Raji (cell line): ENCODE results near the gene WDR27.

Source experiments
- POLR2A ChIP-seq: IDR thresholded peaks from 2 replicates; pipeline ENCODE4 v1.6.1; 2011; ENCODE audit warnings: low read depth, low read length, control low read depth; ENCODE audit not compliant: insufficient read depth

WDR27 gene

DNA sequence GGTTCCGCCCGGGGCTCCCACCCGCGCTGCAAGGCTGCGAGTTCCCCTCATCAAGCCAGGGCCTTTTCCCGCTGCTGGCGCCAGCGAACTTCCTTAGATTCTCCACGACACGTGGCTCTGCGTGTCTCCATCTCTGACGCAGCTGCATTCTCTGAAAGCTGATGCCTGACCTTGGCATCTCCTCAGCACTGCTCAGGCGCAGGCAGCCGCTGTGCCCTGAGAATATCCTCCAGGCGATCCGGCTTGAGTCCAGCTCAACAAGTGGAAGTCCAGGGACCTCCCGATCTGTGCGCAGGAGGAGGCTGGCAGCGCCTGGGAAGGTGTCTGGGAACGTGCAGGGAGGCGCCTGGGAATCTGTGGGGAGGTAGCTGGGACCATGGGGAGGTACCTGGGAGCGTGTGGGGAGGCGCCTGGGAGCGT is 277.0 kb downstream of the WDR27 start:
- TF ChIP-seq POLR2A = no peak

DNA sequence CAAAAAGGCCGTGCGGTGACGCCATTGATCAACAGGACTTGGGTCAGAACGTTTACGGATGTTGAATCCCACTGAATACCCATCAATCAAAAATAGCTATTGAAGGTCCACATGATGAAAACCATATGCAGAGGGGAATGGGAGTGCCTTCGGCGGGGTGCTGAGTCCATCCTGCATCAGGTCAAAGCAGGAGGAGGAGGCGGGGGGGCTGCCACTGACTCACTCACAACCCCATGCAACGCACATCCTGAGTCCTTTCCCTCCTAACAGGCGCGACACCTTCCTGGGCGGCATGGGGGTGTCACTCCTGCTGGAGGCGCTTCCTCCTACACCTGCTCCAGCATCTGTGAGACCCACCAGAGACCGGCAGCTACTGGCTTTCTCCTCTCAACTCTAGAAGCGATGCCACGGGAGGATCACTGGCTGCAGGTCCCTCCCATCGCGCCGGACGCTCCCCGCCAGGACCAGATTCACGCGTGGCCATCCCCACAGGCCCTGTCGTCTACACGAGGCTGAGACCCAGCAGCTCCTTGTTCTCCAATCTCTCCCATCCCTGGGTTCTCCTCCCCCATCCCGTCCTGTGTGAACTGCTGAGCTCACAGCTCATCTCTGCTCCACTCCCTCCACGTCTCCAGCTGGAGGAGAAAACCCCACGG is 277.6 kb downstream of the WDR27 start:
- no peak for TF ChIP-seq POLR2A

DNA sequence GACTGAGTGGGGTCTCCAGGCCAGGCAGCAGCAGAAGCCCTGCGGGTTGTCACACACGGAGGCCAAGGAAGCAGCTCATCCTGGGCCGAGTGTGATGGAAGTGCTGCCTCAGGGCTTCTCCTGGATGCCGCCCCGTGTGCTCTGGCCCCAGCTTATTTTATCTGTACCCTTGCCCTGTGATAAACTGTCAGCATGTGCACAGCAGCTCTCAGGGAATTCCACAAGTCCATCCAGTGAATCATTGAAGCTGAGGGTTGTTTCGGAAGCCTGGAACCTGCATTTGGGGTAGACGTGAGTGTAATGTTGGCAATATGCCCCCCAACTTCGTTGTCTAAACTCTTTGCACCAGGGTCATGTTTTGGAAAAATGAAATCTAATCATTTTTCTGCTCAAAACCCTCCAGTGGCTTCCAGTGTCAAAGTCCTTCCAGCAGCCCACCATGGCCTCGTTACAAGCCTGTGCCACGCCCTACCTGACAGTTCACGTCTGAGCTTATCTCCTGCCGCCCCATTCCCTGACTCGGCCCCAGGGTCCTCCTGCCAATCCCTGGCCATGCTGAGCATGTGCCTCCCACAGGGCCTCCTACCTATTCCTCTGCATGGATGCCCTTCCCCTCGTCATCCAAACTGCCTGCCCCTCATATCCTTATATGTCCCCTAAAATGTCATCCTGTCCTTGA is 280.1 kb downstream of the WDR27 start:
- no peak for TF ChIP-seq POLR2A

DNA sequence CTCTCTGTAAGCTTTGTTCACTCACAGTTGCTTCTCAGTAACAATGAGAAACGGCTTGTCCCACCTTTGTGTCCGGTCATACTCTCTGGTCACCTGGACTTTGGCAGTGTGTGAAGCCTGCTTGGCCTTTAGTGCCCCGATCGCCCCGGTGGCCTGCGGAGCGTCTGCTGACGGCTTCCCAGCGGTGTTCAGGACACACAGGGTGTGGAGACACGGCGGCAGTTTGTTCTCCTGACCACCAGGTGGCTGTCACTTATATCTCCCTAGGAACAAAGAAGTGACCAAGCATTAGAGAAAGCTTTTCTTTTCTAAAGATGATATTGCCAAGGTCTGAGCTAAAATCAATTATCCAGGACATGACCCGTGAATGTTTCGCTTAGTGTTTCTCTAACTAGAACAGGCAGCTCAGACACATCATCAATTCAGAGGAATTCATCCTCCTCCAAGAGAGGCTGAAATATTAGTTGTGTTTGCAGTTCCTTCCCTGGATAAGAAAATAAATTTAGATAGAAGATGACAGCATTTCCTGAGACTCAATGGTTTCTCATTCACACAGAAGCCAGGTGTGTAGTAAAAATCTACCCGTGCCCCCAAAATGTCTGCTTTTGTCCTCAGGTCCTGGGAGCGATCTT is 280.8 kb downstream of the WDR27 start:
- no peak for TF ChIP-seq POLR2A

DNA sequence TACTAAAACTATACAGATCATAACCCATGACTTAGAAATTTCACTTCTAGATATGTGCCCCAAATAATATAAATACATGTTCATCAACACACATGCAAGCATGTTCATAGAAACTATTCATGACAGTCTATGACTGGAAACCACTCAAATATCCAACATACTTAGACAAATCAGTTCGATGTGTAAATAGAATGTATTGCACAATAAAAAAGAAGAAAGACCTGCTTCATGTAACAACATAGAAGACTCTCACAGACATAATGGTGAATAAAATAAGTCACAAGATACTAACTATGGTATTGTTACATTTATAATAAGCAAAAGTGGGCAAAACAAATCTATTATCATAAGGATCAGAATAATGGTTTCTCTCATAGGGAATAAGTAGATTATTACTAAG is 284.7 kb downstream of the WDR27 start:
- no peak for TF ChIP-seq POLR2A

DNA sequence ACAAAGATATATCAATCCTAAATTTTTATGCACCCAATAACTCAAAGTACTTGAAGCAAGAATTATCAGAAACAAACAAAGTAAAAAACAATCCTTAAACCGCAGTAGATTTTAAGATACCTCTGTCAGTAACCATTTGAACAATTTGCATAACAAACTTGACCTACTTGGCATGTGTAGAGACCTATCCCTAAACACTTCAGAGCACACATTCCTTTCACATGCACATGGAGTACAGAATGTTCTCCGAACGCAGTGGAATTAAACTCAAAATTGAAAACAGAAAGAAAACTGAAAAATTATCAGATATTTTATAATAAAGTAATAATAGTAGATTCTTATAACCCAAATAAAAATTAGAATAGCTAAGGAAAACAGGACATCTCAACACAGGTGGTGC is 285.6 kb downstream of the WDR27 start:
- TF ChIP-seq POLR2A = no peak

DNA sequence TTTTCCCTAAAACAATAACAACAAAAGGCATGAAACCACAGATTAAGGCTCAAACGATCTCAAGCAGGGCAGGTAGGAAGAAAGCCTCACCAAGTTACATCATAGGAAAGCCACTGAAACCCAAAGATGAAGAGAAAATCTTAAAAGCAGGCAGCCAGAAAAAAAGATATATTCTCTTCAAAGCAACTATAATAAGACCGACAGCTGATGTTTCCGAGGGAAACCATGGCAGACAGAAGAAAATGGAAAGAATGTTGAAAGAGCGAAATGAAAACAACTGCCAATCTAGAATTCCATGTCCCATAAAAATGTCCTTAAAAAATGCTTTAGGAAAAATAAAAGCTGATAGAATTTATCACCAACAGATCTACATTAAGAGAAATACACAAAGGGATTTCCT is 286.6 kb downstream of the WDR27 start:
- no peak for TF ChIP-seq POLR2A

DNA sequence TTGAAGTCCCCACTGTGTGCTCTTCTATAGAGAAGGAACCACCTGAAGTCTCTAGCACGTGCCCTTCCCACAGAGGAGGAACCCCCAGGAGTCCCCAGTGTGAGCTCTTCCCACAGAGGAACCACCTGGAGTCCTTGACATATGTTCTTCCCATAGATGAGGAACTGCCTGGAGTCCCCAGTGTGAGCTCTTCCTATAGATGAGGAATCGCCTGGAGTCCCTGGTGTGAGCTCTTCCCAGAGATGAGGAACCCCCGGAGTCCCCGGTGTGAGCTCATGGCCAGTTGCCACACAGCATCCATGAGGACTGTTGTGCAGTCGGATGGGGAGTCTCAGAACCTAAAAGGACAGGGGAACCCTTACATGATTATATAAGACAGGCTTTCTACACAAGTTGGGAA is 290.1 kb downstream of the WDR27 start:
- TF ChIP-seq POLR2A = no peak

DNA sequence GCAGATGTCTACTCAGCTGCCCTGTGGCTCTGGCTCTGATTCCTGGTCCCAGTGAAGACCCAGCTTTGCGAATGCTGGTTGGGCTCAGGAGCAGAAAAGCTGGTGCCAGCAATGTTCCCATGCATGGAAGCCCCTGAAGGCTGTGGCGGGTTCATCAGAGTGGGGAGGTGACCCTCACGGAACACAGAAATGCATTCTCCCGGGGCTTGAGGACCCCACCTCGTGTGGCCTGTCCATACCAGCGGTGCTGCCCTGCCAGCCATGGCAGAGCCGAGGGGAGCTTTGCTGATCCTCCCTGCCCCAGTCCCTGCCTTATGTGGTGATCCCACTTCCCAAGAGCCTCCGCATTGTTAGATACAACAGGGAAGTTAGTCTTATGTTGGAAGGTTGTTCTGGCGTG is 290.5 kb downstream of the WDR27 start:
- no peak for TF ChIP-seq POLR2A

DNA sequence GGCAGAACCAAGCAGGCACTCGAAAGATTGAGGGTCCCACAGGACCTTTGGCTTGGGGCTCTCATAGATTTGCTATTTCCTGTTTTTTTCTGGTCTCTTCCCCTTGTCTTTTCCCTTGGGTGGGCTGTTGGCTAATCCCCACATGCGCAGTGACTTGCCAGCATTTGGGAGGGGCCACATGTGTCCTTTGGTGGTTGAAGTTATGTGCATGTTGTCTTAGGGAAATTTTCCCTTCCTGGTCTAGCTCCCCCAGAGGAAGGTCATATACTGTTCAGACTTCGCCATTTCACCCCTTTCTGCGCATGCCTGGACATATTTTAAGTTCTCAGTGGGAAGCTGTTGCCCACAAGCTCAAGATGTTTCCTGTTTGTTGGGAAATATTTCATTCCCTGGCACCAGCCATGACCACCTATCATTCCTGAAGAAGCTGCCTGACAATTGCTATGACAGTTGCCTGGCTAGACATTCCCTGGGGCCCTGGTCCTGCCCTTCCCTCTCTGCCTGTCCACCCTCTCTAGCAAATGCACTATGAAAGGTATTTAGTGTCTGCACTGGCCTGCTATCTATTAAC is 292.0 kb downstream of the WDR27 start:
- TF ChIP-seq POLR2A = no peak

DNA sequence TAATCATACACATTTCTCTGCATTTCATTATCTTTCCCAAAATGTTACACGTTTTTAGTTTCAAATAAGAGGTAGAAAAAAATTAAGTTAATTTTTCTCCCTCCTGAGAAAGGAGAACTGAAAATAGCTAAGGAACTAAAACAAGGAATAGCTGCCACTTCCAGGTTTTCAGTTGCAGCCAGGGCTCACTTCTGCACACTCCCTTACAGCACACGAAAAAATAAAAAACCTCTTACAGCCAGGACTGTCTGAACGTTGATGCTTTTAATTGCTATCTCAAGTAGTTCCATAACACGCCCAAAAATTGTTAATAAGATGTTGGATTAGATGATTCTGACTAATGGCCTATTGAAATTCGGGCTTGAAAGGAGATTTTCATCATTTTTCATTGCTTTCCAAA is 294.5 kb downstream of the WDR27 start:
- TF ChIP-seq POLR2A = no peak
